ENCODE data around the gene PDE11A. TPM values are rescaled to one million over a fixed set of nuclear protein-coding genes. Genes with fewer than 3 reads are reported as not detected.
A peak's percentile ranks its signal among the peaks of the same experiment; 100 is the strongest.

The PDE11A gene
- total and polyA plus RNA-seq, 2 experiments from 2014 or later: 0.08 to 0.73 TPM

DNA sequence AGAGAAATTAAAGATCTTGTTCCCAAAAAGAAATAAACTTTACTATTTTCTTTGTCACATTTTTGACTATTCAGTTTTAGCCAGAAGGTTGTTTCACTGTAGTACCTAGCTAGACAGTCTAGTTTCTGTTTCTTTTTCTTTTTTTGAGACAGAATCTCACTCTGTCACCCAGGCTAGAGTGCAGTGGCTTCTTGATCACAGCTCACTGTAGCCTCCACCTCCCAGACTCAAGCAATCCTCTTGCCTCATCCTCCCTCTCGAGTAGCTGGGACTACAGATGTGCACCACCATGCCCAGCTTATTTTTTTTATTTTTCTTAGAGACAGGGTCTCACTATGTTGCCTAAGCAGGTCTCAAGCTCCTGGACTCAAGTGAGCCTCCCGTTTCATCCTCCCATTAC is 41.9 kb upstream of the PDE11A start (continued):
- TF ChIP-seq, protein P1, sequence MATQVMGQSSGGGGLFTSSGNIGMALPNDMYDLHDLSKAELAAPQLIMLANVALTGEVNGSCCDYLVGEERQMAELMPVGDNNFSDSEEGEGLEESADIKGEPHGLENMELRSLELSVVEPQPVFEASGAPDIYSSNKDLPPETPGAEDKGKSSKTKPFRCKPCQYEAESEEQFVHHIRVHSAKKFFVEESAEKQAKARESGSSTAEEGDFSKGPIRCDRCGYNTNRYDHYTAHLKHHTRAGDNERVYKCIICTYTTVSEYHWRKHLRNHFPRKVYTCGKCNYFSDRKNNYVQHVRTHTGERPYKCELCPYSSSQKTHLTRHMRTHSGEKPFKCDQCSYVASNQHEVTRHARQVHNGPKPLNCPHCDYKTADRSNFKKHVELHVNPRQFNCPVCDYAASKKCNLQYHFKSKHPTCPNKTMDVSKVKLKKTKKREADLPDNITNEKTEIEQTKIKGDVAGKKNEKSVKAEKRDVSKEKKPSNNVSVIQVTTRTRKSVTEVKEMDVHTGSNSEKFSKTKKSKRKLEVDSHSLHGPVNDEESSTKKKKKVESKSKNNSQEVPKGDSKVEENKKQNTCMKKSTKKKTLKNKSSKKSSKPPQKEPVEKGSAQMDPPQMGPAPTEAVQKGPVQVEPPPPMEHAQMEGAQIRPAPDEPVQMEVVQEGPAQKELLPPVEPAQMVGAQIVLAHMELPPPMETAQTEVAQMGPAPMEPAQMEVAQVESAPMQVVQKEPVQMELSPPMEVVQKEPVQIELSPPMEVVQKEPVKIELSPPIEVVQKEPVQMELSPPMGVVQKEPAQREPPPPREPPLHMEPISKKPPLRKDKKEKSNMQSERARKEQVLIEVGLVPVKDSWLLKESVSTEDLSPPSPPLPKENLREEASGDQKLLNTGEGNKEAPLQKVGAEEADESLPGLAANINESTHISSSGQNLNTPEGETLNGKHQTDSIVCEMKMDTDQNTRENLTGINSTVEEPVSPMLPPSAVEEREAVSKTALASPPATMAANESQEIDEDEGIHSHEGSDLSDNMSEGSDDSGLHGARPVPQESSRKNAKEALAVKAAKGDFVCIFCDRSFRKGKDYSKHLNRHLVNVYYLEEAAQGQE (IDR thresholded peaks at IDR 0.05; ENCODE audit: unreplicated experiment): no peak
- no peak for TF ChIP-seq POLR2AphosphoS5 (IDR thresholded peaks at IDR 0.05; ENCODE audit: low read depth)
- no peak for TF ChIP-seq EZH2phosphoT487 (IDR thresholded peaks at IDR 0.05; ENCODE audit: unreplicated experiment)

DNA sequence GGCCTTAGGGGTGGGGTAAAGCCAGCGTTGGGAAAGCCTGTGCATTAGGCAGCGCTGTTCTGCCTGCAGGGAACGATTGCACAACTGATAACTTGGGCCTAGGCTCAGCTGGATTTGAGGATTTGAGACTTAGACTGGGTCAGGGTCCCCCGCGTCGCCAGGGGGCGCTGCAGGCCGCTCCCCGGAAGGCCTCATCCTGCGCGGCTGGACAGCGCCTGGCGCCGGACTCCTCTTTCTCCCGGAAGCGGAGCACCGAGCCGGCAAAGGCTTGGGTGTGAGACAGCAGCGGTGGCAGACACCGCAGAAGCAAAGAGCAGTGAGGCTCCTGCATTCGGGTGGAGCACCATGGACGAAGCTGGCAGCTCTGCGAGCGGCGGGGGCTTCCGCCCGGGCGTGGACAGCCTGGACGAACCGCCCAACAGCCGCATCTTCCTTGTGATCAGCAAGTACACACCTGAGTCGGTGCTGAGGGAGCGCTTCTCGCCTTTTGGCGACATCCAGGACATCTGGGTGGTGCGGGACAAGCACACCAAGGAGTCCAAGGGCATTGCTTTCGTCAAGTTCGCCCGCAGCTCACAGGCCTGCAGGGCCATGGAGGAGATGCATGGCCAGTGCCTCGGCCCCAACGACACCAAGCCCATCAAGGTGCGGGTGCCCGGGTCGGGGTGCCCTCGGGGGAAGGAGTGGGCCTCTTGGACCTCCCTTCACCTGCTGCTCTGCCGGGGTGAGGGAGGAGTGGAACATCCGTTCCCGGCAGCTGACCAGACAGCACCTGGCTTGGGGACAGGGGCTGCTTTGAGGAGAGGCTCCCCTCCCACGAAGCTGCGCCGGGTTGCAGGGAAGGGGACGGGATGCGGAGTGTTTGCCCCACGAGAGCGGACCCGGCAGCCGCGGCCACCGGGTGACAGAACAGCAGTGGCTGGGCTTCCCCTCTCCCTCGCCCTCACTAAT is 39.9 kb upstream of the PDE11A start, which contains the start of gene RBM45:
TSS of gene RBM45 (plus strand) at position 236 of the 951 bp plus-strand sequence. CDS start at position 346, 110 bp downstream.
- H3K27me3 Mint-ChIP-seq (ENCODE audit: insufficient read depth, low read depth, poor library complexity): peaks cover 6% of the 10 kb centered on the region
- peak within 1 kb of the TSS; percentile 95 for H3K4me3 Mint-ChIP-seq
- no peaks in the 10 kb centered on the region for H4K20me1 ChIP-seq (replicated peaks; ENCODE audit: insufficient read depth)
- no peaks in the 10 kb centered on the region for H3K36me3 Mint-ChIP-seq (ENCODE audit: low read depth)
- H3K4me1 ChIP-seq (ENCODE audit: insufficient read depth): no peaks in the 10 kb centered on the region
- ATAC-seq (peak; percentile 97), DNase-seq (ENCODE audit: low spot score) (peak; percentile 94)
- peak within 1 kb of the TSS; percentile 92 for H2AFZ ChIP-seq
- no peaks in the 10 kb centered on the region for H3K9me3 Mint-ChIP-seq
- 0 out of 3 replicates have a peak, but pooled peaks cover 3% of the 10 kb centered on the region for H3K4me1 Mint-ChIP-seq
- peaks cover 9% of the 10 kb centered on the region; the same call in 1 of the 2 replicates for H3K79me2 ChIP-seq (replicated peaks; ENCODE audit: insufficient read depth)
- peak within 1 kb of the TSS; percentile 82 for H3K4me3 ChIP-seq
- H3K36me3 ChIP-seq (ENCODE audit: insufficient read depth): no peaks in the 10 kb centered on the region
- no peaks in the 10 kb centered on the region for H3F3A ChIP-seq (replicated peaks; ENCODE audit: low read depth)
- no peak within 1 kb of the TSS for H3K27ac ChIP-seq (ENCODE audit: low read depth)
- H3K27ac Mint-ChIP-seq: no peak within 1 kb of the TSS; the same call in none of the 2 replicates
- H3K27me3 ChIP-seq (ENCODE audit: insufficient read depth): no peaks in the 10 kb centered on the region
- peak within 1 kb of the TSS; percentile 91 for H3K4me2 ChIP-seq
- H3K9me2 ChIP-seq (ENCODE audit: insufficient read depth): no peaks in the 10 kb centered on the region
- TF ChIP-seq, protein P2, sequence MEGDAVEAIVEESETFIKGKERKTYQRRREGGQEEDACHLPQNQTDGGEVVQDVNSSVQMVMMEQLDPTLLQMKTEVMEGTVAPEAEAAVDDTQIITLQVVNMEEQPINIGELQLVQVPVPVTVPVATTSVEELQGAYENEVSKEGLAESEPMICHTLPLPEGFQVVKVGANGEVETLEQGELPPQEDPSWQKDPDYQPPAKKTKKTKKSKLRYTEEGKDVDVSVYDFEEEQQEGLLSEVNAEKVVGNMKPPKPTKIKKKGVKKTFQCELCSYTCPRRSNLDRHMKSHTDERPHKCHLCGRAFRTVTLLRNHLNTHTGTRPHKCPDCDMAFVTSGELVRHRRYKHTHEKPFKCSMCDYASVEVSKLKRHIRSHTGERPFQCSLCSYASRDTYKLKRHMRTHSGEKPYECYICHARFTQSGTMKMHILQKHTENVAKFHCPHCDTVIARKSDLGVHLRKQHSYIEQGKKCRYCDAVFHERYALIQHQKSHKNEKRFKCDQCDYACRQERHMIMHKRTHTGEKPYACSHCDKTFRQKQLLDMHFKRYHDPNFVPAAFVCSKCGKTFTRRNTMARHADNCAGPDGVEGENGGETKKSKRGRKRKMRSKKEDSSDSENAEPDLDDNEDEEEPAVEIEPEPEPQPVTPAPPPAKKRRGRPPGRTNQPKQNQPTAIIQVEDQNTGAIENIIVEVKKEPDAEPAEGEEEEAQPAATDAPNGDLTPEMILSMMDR (conservative IDR thresholded peaks at IDR 0.05; ENCODE audit: low read depth in 2 of 2): peak; percentile 84 to 94
- TF ChIP-seq EZH2phosphoT487 (IDR thresholded peaks at IDR 0.05; ENCODE audit: unreplicated experiment) (no peak), ZNF331 (CRISPR knock-in tag; IDR thresholded peaks at IDR 0.05; ENCODE audit: low read depth) (no peak), CREB1 (CRISPR knock-in tag; IDR thresholded peaks at IDR 0.05; ENCODE audit: low read depth) (0 out of 2 replicates have a peak, but pooled peaks have one; percentile 55), JUNB (IDR thresholded peaks at IDR 0.05; ENCODE audit: unreplicated experiment) (no peak), POLR2AphosphoS5 (IDR thresholded peaks at IDR 0.05; ENCODE audit: low read depth) (peak; percentile 92), EZH2 (IDR thresholded peaks at IDR 0.05; ENCODE audit: low read depth, unreplicated experiment) (no peak), STAT1 (IDR thresholded peaks at IDR 0.05; ENCODE audit: unreplicated experiment) (no peak), ZNF114 (CRISPR knock-in tag; IDR thresholded peaks at IDR 0.05) (no peak)
- TF ChIP-seq, protein P3, sequence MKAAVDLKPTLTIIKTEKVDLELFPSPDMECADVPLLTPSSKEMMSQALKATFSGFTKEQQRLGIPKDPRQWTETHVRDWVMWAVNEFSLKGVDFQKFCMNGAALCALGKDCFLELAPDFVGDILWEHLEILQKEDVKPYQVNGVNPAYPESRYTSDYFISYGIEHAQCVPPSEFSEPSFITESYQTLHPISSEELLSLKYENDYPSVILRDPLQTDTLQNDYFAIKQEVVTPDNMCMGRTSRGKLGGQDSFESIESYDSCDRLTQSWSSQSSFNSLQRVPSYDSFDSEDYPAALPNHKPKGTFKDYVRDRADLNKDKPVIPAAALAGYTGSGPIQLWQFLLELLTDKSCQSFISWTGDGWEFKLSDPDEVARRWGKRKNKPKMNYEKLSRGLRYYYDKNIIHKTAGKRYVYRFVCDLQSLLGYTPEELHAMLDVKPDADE (IDR thresholded peaks at IDR 0.05): peak; percentile 68
- TF ChIP-seq, protein P1 (IDR thresholded peaks at IDR 0.05; ENCODE audit: unreplicated experiment): peak; percentile 68
